K562 (cell line): ENCODE measurements around the gene PRR19. TPM values are rescaled to one million over a fixed set of nuclear protein-coding genes. Genes with fewer than 3 reads are reported as not detected.

Experiments
- CHAMP1 ChIP-seq: fragments of 450-650 bp; IDR thresholded peaks from 2 replicates; pipeline ENCODE4 v1.6.1; 2016; ENCODE audit warnings: mild to moderate bottlenecking
- CREM ChIP-seq: IDR thresholded peaks from 2 replicates; pipeline ENCODE4 v1.6.1; 2014; ENCODE audit warnings: antibody characterized with exemption, low read depth
- DNMT1 ChIP-seq: fragments of 450-650 bp; IDR thresholded peaks from 2 replicates; pipeline ENCODE4 v1.6.1; 2016; ENCODE audit warnings: antibody characterized with exemption, mild to moderate bottlenecking
- DPF2 ChIP-seq: fragments of 450-650 bp; IDR thresholded peaks from 2 replicates; pipeline ENCODE4 v1.6.1; 2016
- E2F3 ChIP-seq: fragments of 250-450 bp; sonication (Bioruptor Pico); IDR thresholded peaks from 2 replicates; pipeline ENCODE4 v1.4.0; 2020; ENCODE audit warnings: mild to moderate bottlenecking
- ESRRA ChIP-seq: fragments of 450-650 bp; IDR thresholded peaks from 2 replicates; pipeline ENCODE4 v1.6.1; 2014; ENCODE audit warnings: low read depth, mild to moderate bottlenecking, moderate library complexity, borderline replicate concordance
- GATAD2A ChIP-seq: fragments of 450-650 bp; IDR thresholded peaks from 2 replicates; pipeline ENCODE4 v1.6.1; 2017
- HDAC1 ChIP-seq, 2 experiments: fragments of 450-650 bp; IDR thresholded peaks; 2 replicates each; pipeline ENCODE4 v1.6.1; 2016 to 2017; ENCODE audit warnings: inconsistent platforms in 1 of 2, mild to moderate bottlenecking in 1 of 2, moderate library complexity in 1 of 2
- HLTF ChIP-seq: fragments of 450-650 bp; IDR thresholded peaks from 2 replicates; pipeline ENCODE4 v1.6.1; 2016
- HMBOX1 ChIP-seq: sonication (generic); IDR thresholded peaks from 2 replicates; pipeline ENCODE4 v1.6.1; 2016
- HOXB6 ChIP-seq: fragments of 250-450 bp; sonication (Bioruptor Pico); IDR thresholded peaks from 2 replicates; pipeline ENCODE4 v1.5.1; 2022; ENCODE audit warnings: mild to moderate bottlenecking, borderline replicate concordance
- ID3 ChIP-seq, 2 experiments: fragments of 250-450 bp in 1 of 2; fragments of 450-650 bp in 1 of 2; sonication (Bioruptor Pico) in 1 of 2; IDR thresholded peaks; 2 replicates each; pipeline versions ENCODE4 v1.6.1 to v1.8.0; 2016 to 2021; ENCODE audit warnings: mild to moderate bottlenecking in 2 of 2, moderate library complexity in 2 of 2, missing compliant biosample characterization in 1 of 2, missing genetic modification characterization in 1 of 2
- NR3C1 ChIP-seq: sonication (generic); formaldehyde crosslinking; IDR thresholded peaks from 2 replicates; pipeline ENCODE4 v1.8.1; 2022; ENCODE audit warnings: missing genetic modification reagents
- POLR2H ChIP-seq: IDR thresholded peaks from 2 replicates; pipeline ENCODE4 v1.6.1; 2016; ENCODE audit warnings: missing genetic modification characterization, low read depth, mild to moderate bottlenecking, control low read depth, missing compliant biosample characterization, moderate library complexity
- PTRF ChIP-seq: fragments of 450-650 bp; IDR thresholded peaks from 2 replicates; pipeline ENCODE4 v1.6.1; 2016; ENCODE audit warnings: mild to moderate bottlenecking, missing genetic modification characterization, missing compliant biosample characterization
- RAD21 ChIP-seq, 2 experiments: fragments of 250-450 bp in 1 of 2; fragments of 450-650 bp in 1 of 2; sonication (Bioruptor Pico) in 1 of 2; formaldehyde crosslinking in 1 of 2; IDR thresholded peaks in 1 of 2; conservative IDR thresholded peaks in 1 of 2; 2 replicates each; pipeline versions ENCODE4 v1.4.0 to v1.8.0; 2020 to 2022; ENCODE audit warnings: mild to moderate bottlenecking in 2 of 2, moderate library complexity in 1 of 2
- SAP30 ChIP-seq: fragments of 200-600 bp; sonication (generic); IDR thresholded peaks from 2 replicates; pipeline ENCODE4 v1.6.1; 2012; ENCODE audit warnings: borderline replicate concordance, low read depth, mild to moderate bottlenecking, moderate library complexity, low read length, control low read depth, inconsistent platforms; ENCODE audit not compliant: insufficient read depth, poor library complexity, severe bottlenecking
- SRF ChIP-seq, 2 experiments: fragments of 250-450, 450-650 bp in 1 of 2; sonication (Bioruptor Pico) in 1 of 2; sonication (generic) in 1 of 2; formaldehyde crosslinking; IDR thresholded peaks; 2 replicates each; pipeline versions ENCODE4 v1.5.0 to v1.5.1; 2020 to 2022; ENCODE audit warnings: mild to moderate bottlenecking in 1 of 2, missing genetic modification reagents in 1 of 2
- TFAP4 ChIP-seq: sonication (generic); formaldehyde crosslinking; IDR thresholded peaks from 2 replicates; pipeline ENCODE4 v1.8.0; 2022; ENCODE audit warnings: missing genetic modification reagents, mild to moderate bottlenecking, moderate library complexity, borderline replicate concordance
- TGIF2 ChIP-seq: sonication (generic); formaldehyde crosslinking; IDR thresholded peaks from 2 replicates; pipeline ENCODE4 v1.8.1; 2022; ENCODE audit warnings: mild to moderate bottlenecking, missing genetic modification reagents, moderate library complexity
- THRAP3 ChIP-seq: fragments of 450-650 bp; IDR thresholded peaks from 2 replicates; pipeline ENCODE4 v1.6.1; 2016; ENCODE audit warnings: mild to moderate bottlenecking, inconsistent platforms, borderline replicate concordance
- ZBTB12 ChIP-seq: fragments of 250-450 bp; sonication (Bioruptor Pico); IDR thresholded peaks from 2 replicates; pipeline ENCODE4 v1.4.0; 2020
- polyA plus RNA-seq, 8 experiments: library from polyadenylated mRNA; depleted of rRNA in 4 of 8; stranded (reverse) in 5 of 8; unstranded in 3 of 8; fragments of >200 nt; fragmentation: Nextera tagmentation in 2 of 8; fragmentation: Illumina TruSeq in 1 of 8; extraction: Ambion mirVana in 2 of 8; extraction: Trizol in 1 of 8; gene quantifications; 2 replicates each; pipeline versions ENCODE4 v1.2.1 to v1.2.3, GENCODE V29; 2011 to 2014; ENCODE audit warnings: inconsistent platforms in 1 of 8, missing spikeins in 1 of 8
- total RNA-seq, 7 experiments: library from RNA; depleted of rRNA in 6 of 7; stranded (reverse); fragments of >200 nt in 6 of 7; fragmentation: Illumina TruSeq in 2 of 7; extraction: Trizol in 2 of 7; gene quantifications; 2 replicates each; pipeline versions ENCODE4 v1.2.1 to v1.2.3, GENCODE V29; 2011 to 2021; ENCODE audit warnings: low replicate concordance in 1 of 7

Gene PRR19
- total and polyA plus RNA-seq, 9 of the 15 experiments (the other 6 are each of a cell fraction or from before 2014, with no cell fraction given) = 0.10 to 1.6 (median 0.54) TPM

- TF ChIP-seq E2F3 (CRISPR knock-in tag) = no peak
- TF ChIP-seq HLTF = 0 out of 2 replicates have a peak, but pooled peaks have one; percentile 19
- TF ChIP-seq POLR2H = no peak
- no peak for TF ChIP-seq THRAP3
- TF ChIP-seq RAD21 (CRISPR knock-in tag; conservative IDR thresholded peaks at IDR 0.05 in 1 of 2, IDR thresholded peaks at IDR 0.05 in 1 of 2) = no peak
- no peak for TF ChIP-seq HMBOX1
- no peak for TF ChIP-seq ID3 (CRISPR knock-in tag; IDR thresholded peaks at IDR 0.05)
- no peak for TF ChIP-seq ID3 (tag; IDR thresholded peaks at IDR 0.05)
- TF ChIP-seq TGIF2 (CRISPR knock-in tag) = no peak
- TF ChIP-seq CHAMP1 = no peak
- TF ChIP-seq HDAC1 (IDR thresholded peaks at IDR 0.05) = peak in 1 of 2 experiments; percentile 77; a peak in 2 of 4 replicates
- no peak for TF ChIP-seq CREM
- no peak for TF ChIP-seq GATAD2A
- TF ChIP-seq HOXB6 (CRISPR knock-in tag) = no peak
- no peak for TF ChIP-seq PTRF
- no peak for TF ChIP-seq ESRRA
- no peak for TF ChIP-seq DNMT1
- peak; percentile 49 for TF ChIP-seq SAP30
- TF ChIP-seq TFAP4 (CRISPR knock-in tag) = peak; percentile 36; the same call in 1 of the 2 replicates
- peak; percentile 27; the same call in 1 of the 2 replicates for TF ChIP-seq DPF2
- TF ChIP-seq NR3C1 (CRISPR knock-in tag) = no peak
- no peak for TF ChIP-seq SRF (CRISPR knock-in tag; IDR thresholded peaks at IDR 0.05)
- TF ChIP-seq ZBTB12 (CRISPR knock-in tag) = no peak
Observed at GRCh38 chr19:42284591-42285341, 17.2 kb upstream of the PRR19 start (continued).
